Epithelial cell of proximal tubule (primary cell): Measurements from ENCODE around the gene ANKMY1. TPM values are rescaled to one million over a fixed set of nuclear protein-coding genes. Genes with fewer than 3 reads are reported as not detected.

Experiments used
- DNase-seq: peaks from one replicate; pipeline ENCODE4 v3.0.0-alpha.2; 2011; ENCODE audit warnings: low read depth
- H3K4me3 ChIP-seq: 2 replicates; pipeline ENCODE4 v1.5.1; 2011; ENCODE audit warnings: low read depth, mild to moderate bottlenecking, low read length
- CTCF ChIP-seq: conservative IDR thresholded peaks from 2 replicates; pipeline ENCODE4 v1.5.1; 2012; ENCODE audit warnings: low read depth, mild to moderate bottlenecking, low read length
- total RNA-seq: library from RNA; depleted of rRNA; stranded (reverse); fragments of >200 nt; gene quantifications from 2 replicates; pipeline ENCODE4 v1.2.3, GENCODE V29; 2015

Gene ANKMY1
- total RNA-seq, 1 donor from 2014 or later: 4.0 TPM

GRCh38 chr2:240467149-240467642, 90.6 kb downstream of the ANKMY1 start:
- DNase-seq: no peak
- no peak overlapping the region for H3K4me3 ChIP-seq
- TF ChIP-seq CTCF: no peak

- DNase-seq: no peak
- H3K4me3 ChIP-seq: no peak overlapping the region
- TF ChIP-seq CTCF: no peak
Measured at GRCh38 chr2:240466579-240467148, 91.1 kb downstream of the ANKMY1 start.

GRCh38 chr2:240465765-240466578, 91.8 kb downstream of the ANKMY1 start:
- TF ChIP-seq CTCF: no peak
- H3K4me3 ChIP-seq: no peak overlapping the region
- DNase-seq: no peak

GRCh38 chr2:240465268-240465764, 92.5 kb downstream of the ANKMY1 start:
- no peak overlapping the region for H3K4me3 ChIP-seq
- no peak for TF ChIP-seq CTCF
- no peak for DNase-seq

DNA sequence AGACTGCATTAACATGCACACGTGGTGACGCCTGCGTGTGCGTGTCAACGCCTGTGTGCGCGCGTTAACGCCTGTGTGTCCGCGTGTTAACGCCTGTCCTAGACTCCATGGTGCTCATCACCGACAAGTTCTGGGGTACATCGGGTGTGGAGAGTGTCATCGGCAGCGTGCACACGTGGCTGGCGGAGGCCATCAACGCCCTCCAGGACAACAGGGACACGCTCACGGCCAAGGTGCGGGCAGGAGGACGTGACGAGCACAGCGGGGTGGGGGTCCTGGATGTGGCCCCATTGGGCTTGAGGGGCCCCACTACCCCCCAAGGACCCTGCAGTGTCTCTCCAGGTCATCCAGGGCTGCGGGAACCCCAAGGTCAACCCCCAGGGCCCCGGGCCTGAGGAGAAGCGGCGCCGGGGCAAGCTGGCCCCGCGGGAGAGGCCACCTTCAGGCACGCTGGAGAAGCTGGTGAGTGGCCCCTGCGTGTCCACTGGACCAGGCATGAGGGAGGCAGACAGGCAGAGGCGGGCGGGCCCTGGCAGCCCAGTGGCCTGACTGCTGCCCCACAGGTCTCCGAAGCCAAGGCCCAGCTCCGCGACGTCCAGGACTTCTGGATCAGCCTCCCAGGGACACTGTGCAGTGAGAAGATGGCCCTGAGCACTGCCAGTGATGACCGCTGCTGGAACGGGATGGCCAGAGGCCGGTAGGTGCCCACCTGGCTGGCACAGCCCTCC, 93.1 kb downstream of the ANKMY1 start:
- no peak for TF ChIP-seq CTCF
- no peak overlapping the region for H3K4me3 ChIP-seq
- DNase-seq: no peak

DNA sequence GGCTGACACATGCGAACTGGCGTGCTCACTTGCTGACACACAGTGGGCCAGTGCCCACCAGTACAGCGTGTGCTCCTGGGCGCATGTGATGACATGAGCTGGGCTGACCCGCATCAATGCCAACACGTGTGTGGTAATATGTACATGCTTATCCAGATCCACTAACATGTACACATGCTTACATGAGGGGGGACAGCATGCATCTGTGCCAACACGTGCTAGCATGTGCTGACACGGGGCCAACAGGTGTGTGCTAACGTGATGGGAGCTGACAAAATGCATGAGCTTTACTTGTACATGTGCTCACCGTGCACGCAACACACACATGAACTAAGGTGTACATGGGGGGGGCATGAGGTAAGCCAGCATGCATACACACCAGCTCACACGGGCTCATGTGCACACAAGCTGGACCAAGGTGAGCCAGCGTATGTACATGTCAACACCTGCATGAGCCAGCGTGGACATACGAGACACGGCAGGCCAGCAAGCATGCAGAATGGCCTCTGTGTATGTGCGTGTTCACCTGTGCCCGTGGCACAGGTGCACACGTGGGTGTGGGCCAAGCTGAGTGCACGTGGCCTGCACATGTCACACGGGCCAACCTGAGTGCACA, 93.8 kb downstream of the ANKMY1 start:
- no peak overlapping the region for H3K4me3 ChIP-seq
- no peak for TF ChIP-seq CTCF
- no peak for DNase-seq
